ENCODE measurements around the gene NR2F1. TPM values are rescaled to one million over a fixed set of nuclear protein-coding genes. Genes with fewer than 3 reads are reported as not detected.

NR2F1 gene
- total RNA-seq, 1 experiment from 2014 or later = 88.4 TPM

GRCh38 chr5:93620487-93621326 lies 37.7 kb downstream of the NR2F1 start:
- peak; percentile 80 for DNase-seq
- no peaks in the 10 kb centered on the region for H3K9me2 ChIP-seq (replicated peaks; ENCODE audit: low read length)
- peak overlapping the region; percentile 84 for H3K4me3 ChIP-seq (ENCODE audit: low read length)
- peak; percentile 22; the same call in 1 of the 2 replicates for TF ChIP-seq CTCF (conservative IDR thresholded peaks at IDR 0.05; ENCODE audit: low read depth, low read length)
- TF ChIP-seq EZH2 (IDR thresholded peaks at IDR 0.05; ENCODE audit: low read length, unreplicated experiment) = no peak
- H3K36me3 ChIP-seq (ENCODE audit: low read depth, low read length) = no peaks in the 10 kb centered on the region
- ChIA-PET CTCF (interaction anchor here (0.5 to 1.6 kb wide), 7 partner anchors 13 to 1746 kb away, joined by 3 to 8 read pairs (median 3); no protein-coding TSS in a partner anchor), POLR2A (ENCODE audit: unreplicated experiment) (interaction anchor here (0.6 kb wide), 3 partner anchors 15 to 192 kb away, joined by 3 to 6 read pairs (median 5); no protein-coding TSS in a partner anchor)
- H3K27ac ChIP-seq (ENCODE audit: low read length) = peak overlapping the region; percentile 28; the same call in 1 of the 2 replicates
- peak overlapping the region; percentile 98 for H2AFZ ChIP-seq (ENCODE audit: low read length)
- no TSS peak for BruUV-seq (replicated peaks)
- no peaks in the 10 kb centered on the region for H3K9me3 ChIP-seq (ENCODE audit: low read length)
- peak overlapping the region; percentile 64 for H3K9ac ChIP-seq (ENCODE audit: low read length)
- H3K4me2 ChIP-seq (ENCODE audit: low read length) = peak overlapping the region; percentile 98
- H3K79me2 ChIP-seq (ENCODE audit: low read length) = no peaks in the 10 kb centered on the region
- intact Hi-C loops (cut with micrococcal nuclease) = loop anchor here (2.0 to 5.0 kb wide), 2 partner anchors 57 to 168 kb away; no protein-coding TSS in a partner anchor
- no peaks in the 10 kb centered on the region for H3K27me3 ChIP-seq (ENCODE audit: low read length)
- H3K4me1 ChIP-seq (ENCODE audit: insufficient read depth, low read length) = peaks cover 11% of the 10 kb centered on the region; the same call in 1 of the 2 replicates
- H3F3A ChIP-seq (ENCODE audit: low read length, unreplicated experiment) = no peaks in the 10 kb centered on the region
- ATAC-seq = peak; percentile 90
- no peaks in the 10 kb centered on the region for H4K20me1 ChIP-seq (ENCODE audit: low read length)

- H4K20me1 ChIP-seq (ENCODE audit: low read length) = no peaks in the 10 kb centered on the region
- TF ChIP-seq EZH2 (IDR thresholded peaks at IDR 0.05; ENCODE audit: low read length, unreplicated experiment) = no peak
- TF ChIP-seq EZH2phosphoT487 (IDR thresholded peaks at IDR 0.05; ENCODE audit: borderline replicate concordance, low read length) = no peak
- no peak for TF ChIP-seq CTCF (conservative IDR thresholded peaks at IDR 0.05; ENCODE audit: low read depth, low read length)
- CTCF ChIA-PET = interaction anchor here (0.6 to 1.6 kb wide), 4 partner anchors 14 to 1116 kb away, joined by 3 to 8 read pairs (median 4); no protein-coding TSS in a partner anchor
- no peaks in the 10 kb centered on the region for H3F3A ChIP-seq (ENCODE audit: low read length, unreplicated experiment)
- ATAC-seq = peak; percentile 63
- no peaks in the 10 kb centered on the region for H3K27me3 ChIP-seq (ENCODE audit: low read length)
- H3K27ac ChIP-seq (ENCODE audit: low read length) = no peak overlapping the region
- peak overlapping the region; percentile 98 for H3K4me2 ChIP-seq (ENCODE audit: low read length)
- peak; percentile 50 for DNase-seq
- peaks cover 11% of the 10 kb centered on the region; the same call in 1 of the 2 replicates for H3K4me1 ChIP-seq (ENCODE audit: insufficient read depth, low read length)
- POLR2A ChIA-PET (ENCODE audit: unreplicated experiment) = interaction anchor here (0.6 to 0.7 kb wide), 2 partner anchors 39 to 99 kb away, joined by 3 to 4 read pairs; no protein-coding TSS in a partner anchor
- H3K9ac ChIP-seq (ENCODE audit: low read length) = peak overlapping the region; percentile 28
- no peaks in the 10 kb centered on the region for H3K9me2 ChIP-seq (replicated peaks; ENCODE audit: low read length)
- H3K9me3 ChIP-seq (ENCODE audit: low read length) = no peaks in the 10 kb centered on the region
- no TSS peak for BruUV-seq (replicated peaks)
- H3K36me3 ChIP-seq (ENCODE audit: low read depth, low read length) = no peaks in the 10 kb centered on the region
- H3K79me2 ChIP-seq (ENCODE audit: low read length) = no peaks in the 10 kb centered on the region
- peak overlapping the region; percentile 84 for H2AFZ ChIP-seq (ENCODE audit: low read length)
- H3K4me3 ChIP-seq (ENCODE audit: low read length) = peak overlapping the region; percentile 84
- intact Hi-C loops (cut with micrococcal nuclease) = loop anchor here (2.0 to 5.0 kb wide), 2 partner anchors 56 to 167 kb away; no protein-coding TSS in a partner anchor
These were observed 38.3 kb downstream of the NR2F1 start for GRCh38 chr5:93621327-93621798.
